Measurements from ENCODE around the gene ANKUB1. TPM values are rescaled to one million over a fixed set of nuclear protein-coding genes. Genes with fewer than 3 reads are reported as not detected.

The ANKUB1 gene
- total RNA-seq, 1 experiment from 2014 or later: not detected

- TF ChIP-seq, protein P1, sequence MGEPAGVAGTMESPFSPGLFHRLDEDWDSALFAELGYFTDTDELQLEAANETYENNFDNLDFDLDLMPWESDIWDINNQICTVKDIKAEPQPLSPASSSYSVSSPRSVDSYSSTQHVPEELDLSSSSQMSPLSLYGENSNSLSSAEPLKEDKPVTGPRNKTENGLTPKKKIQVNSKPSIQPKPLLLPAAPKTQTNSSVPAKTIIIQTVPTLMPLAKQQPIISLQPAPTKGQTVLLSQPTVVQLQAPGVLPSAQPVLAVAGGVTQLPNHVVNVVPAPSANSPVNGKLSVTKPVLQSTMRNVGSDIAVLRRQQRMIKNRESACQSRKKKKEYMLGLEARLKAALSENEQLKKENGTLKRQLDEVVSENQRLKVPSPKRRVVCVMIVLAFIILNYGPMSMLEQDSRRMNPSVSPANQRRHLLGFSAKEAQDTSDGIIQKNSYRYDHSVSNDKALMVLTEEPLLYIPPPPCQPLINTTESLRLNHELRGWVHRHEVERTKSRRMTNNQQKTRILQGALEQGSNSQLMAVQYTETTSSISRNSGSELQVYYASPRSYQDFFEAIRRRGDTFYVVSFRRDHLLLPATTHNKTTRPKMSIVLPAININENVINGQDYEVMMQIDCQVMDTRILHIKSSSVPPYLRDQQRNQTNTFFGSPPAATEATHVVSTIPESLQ (CRISPR knock-in tag; IDR thresholded peaks at IDR 0.05): no peak
Measured at GRCh38 chr3:149833241-149833640, 40.9 kb upstream of the ANKUB1 start (continued).

DNA sequence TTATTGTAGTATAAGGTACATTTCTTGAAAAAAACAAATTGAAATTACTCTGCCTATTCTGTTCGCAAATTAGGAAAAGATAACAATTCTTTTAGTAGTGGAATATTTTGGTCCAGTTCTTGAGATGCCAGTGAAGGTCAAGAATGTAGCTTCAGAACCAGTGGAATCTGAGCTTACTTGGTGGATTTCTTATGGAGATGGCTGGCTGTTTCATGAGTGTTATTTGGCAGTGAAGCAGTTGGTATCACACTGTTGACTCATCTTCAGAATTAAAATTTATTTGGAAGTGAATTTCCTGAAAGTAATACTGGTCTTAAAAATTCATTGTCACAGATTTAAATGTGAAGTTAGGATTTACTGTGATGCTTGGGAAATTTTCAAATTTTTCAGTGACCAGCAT is 39.7 kb upstream of the ANKUB1 start:
- POLR2A ChIA-PET: no interaction called here
- H3K27me3 Mint-ChIP-seq (ENCODE audit: low read depth): no peaks in the 10 kb centered on the region; the same call in 1 of the 2 replicates
- ATAC-seq: no peak
- no peak for DNase-seq (ENCODE audit: low spot score)
- peaks cover 82% of the 10 kb centered on the region for H3K36me3 Mint-ChIP-seq
- no peak overlapping the region for H3K27ac Mint-ChIP-seq
- no peaks in the 10 kb centered on the region for H3K4me1 Mint-ChIP-seq
- TF ChIP-seq SMAD3 (CRISPR knock-in tag; IDR thresholded peaks at IDR 0.05; ENCODE audit: borderline replicate concordance): no peak
- TF ChIP-seq, protein P2, sequence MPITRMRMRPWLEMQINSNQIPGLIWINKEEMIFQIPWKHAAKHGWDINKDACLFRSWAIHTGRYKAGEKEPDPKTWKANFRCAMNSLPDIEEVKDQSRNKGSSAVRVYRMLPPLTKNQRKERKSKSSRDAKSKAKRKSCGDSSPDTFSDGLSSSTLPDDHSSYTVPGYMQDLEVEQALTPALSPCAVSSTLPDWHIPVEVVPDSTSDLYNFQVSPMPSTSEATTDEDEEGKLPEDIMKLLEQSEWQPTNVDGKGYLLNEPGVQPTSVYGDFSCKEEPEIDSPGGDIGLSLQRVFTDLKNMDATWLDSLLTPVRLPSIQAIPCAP (CRISPR knock-in tag; IDR thresholded peaks at IDR 0.05): no peak
- TF ChIP-seq, protein P3, sequence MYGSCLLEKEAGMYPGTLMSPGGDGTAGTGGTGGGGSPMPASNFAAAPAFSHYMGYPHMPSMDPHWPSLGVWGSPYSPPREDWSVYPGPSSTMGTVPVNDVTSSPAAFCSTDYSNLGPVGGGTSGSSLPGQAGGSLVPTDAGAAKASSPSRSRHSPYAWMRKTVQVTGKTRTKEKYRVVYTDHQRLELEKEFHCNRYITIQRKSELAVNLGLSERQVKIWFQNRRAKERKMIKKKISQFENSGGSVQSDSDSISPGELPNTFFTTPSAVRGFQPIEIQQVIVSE (CRISPR knock-in tag; IDR thresholded peaks at IDR 0.05; ENCODE audit: borderline replicate concordance): no peak
- TF ChIP-seq NR1H2 (CRISPR knock-in tag; IDR thresholded peaks at IDR 0.05): no peak
- no peak for TF ChIP-seq OVOL2 (CRISPR knock-in tag; IDR thresholded peaks at IDR 0.05; ENCODE audit: borderline replicate concordance)
- TF ChIP-seq RORB (CRISPR knock-in tag; IDR thresholded peaks at IDR 0.05): no peak
- no peak for TF ChIP-seq FOXJ3 (CRISPR knock-in tag; IDR thresholded peaks at IDR 0.05; ENCODE audit: borderline replicate concordance)
- no peak for TF ChIP-seq FOXP1 (CRISPR knock-in tag; IDR thresholded peaks at IDR 0.05; ENCODE audit: borderline replicate concordance)
- TF ChIP-seq E2F1 (CRISPR knock-in tag; IDR thresholded peaks at IDR 0.05): no peak
- CTCF ChIA-PET: no interaction called here
- no peak overlapping the region for H3K4me3 Mint-ChIP-seq
- peaks cover 81% of the 10 kb centered on the region for H3K9me3 Mint-ChIP-seq

DNA sequence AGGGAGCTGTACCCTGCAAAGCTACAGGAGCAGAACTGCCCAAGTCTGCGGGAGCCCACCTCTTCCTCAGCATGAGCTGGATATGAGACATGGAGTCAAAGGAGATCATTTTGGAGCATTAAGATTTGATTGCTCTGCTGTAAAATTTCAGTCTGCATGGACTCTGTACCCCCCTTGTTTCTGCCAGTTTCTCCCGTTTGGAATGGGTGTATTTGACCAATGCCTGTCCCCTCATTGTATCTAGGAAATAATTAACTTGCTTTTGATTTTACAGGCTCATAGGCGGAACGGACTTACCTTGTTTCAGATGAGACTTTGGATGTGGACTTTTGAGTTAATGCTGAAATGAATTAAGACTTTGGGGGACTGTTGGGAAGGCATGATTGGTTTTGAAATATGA is 39.0 kb upstream of the ANKUB1 start:
- TF ChIP-seq, protein P4, sequence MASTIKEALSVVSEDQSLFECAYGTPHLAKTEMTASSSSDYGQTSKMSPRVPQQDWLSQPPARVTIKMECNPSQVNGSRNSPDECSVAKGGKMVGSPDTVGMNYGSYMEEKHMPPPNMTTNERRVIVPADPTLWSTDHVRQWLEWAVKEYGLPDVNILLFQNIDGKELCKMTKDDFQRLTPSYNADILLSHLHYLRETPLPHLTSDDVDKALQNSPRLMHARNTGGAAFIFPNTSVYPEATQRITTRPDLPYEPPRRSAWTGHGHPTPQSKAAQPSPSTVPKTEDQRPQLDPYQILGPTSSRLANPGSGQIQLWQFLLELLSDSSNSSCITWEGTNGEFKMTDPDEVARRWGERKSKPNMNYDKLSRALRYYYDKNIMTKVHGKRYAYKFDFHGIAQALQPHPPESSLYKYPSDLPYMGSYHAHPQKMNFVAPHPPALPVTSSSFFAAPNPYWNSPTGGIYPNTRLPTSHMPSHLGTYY (CRISPR knock-in tag; IDR thresholded peaks at IDR 0.05): no peak
- TF ChIP-seq PRRX2 (CRISPR knock-in tag; IDR thresholded peaks at IDR 0.05): no peak
- TF ChIP-seq ZNF121 (CRISPR knock-in tag; IDR thresholded peaks at IDR 0.05): no peak
- TF ChIP-seq FOXJ3 (CRISPR knock-in tag; IDR thresholded peaks at IDR 0.05; ENCODE audit: borderline replicate concordance): no peak
- TF ChIP-seq NR3C1 (CRISPR knock-in tag; conservative IDR thresholded peaks at IDR 0.05; ENCODE audit: low read depth): no peak
- no peak for TF ChIP-seq MXD4 (CRISPR knock-in tag; IDR thresholded peaks at IDR 0.05; ENCODE audit: borderline replicate concordance)
- TF ChIP-seq, protein P5, sequence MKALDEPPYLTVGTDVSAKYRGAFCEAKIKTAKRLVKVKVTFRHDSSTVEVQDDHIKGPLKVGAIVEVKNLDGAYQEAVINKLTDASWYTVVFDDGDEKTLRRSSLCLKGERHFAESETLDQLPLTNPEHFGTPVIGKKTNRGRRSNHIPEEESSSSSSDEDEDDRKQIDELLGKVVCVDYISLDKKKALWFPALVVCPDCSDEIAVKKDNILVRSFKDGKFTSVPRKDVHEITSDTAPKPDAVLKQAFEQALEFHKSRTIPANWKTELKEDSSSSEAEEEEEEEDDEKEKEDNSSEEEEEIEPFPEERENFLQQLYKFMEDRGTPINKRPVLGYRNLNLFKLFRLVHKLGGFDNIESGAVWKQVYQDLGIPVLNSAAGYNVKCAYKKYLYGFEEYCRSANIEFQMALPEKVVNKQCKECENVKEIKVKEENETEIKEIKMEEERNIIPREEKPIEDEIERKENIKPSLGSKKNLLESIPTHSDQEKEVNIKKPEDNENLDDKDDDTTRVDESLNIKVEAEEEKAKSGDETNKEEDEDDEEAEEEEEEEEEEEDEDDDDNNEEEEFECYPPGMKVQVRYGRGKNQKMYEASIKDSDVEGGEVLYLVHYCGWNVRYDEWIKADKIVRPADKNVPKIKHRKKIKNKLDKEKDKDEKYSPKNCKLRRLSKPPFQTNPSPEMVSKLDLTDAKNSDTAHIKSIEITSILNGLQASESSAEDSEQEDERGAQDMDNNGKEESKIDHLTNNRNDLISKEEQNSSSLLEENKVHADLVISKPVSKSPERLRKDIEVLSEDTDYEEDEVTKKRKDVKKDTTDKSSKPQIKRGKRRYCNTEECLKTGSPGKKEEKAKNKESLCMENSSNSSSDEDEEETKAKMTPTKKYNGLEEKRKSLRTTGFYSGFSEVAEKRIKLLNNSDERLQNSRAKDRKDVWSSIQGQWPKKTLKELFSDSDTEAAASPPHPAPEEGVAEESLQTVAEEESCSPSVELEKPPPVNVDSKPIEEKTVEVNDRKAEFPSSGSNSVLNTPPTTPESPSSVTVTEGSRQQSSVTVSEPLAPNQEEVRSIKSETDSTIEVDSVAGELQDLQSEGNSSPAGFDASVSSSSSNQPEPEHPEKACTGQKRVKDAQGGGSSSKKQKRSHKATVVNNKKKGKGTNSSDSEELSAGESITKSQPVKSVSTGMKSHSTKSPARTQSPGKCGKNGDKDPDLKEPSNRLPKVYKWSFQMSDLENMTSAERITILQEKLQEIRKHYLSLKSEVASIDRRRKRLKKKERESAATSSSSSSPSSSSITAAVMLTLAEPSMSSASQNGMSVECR (CRISPR knock-in tag; IDR thresholded peaks at IDR 0.05; ENCODE audit: borderline replicate concordance): no peak
- no peak for TF ChIP-seq ATF3 (CRISPR knock-in tag; conservative IDR thresholded peaks at IDR 0.05)
- no peak for TF ChIP-seq ZNF396 (CRISPR knock-in tag; IDR thresholded peaks at IDR 0.05; ENCODE audit: borderline replicate concordance)
- TF ChIP-seq FOXK1 (CRISPR knock-in tag; IDR thresholded peaks at IDR 0.05): no peak
- TF ChIP-seq RELA (CRISPR knock-in tag; IDR thresholded peaks at IDR 0.05; ENCODE audit: borderline replicate concordance): no peak
- no peak for TF ChIP-seq E2F5 (CRISPR knock-in tag; IDR thresholded peaks at IDR 0.05)
- ATAC-seq (no peak), DNase-seq (ENCODE audit: low spot score) (no peak)
- CTCF ChIA-PET: no interaction called here
- POLR2A ChIA-PET: no interaction called here
- Mint-ChIP-seq H3K9me3 (peaks cover 74% of the 10 kb centered on the region), H3K4me3 (no peak overlapping the region), H3K27ac (no peak overlapping the region), H3K27me3 (ENCODE audit: low read depth) (no peaks in the 10 kb centered on the region; the same call in 1 of the 2 replicates), H3K36me3 (peaks cover 75% of the 10 kb centered on the region), H3K4me1 (peaks cover 1% of the 10 kb centered on the region)

Data from WTC11 (cell line).